Measurements from ENCODE around the gene CTNNB1.

Gene CTNNB1

GRCh38 chr3:41220906-41221677 lies 21.8 kb downstream of the CTNNB1 start:
- no peak for DNase-seq

DNA sequence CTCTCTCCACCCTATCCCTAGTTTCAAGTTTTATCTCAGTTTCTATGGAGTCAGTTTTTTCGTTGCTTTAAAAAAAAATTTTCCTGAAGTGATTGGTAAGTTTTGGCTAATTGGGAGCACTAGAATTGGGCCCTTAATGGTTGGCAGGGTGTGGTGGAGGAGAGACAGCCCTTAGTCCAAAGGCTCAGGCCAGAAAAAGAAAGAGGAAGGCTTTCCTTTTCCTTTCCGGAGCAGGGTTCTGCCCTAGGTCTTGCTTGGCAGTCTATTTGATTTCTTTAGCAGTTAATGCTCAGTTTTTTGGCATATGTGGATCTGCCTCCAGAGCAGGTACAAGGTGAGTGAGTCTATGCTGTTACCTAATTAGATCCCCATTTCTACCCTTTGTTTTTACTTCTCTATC lies 22.7 kb downstream of the CTNNB1 start:
- no peak for DNase-seq

DNA sequence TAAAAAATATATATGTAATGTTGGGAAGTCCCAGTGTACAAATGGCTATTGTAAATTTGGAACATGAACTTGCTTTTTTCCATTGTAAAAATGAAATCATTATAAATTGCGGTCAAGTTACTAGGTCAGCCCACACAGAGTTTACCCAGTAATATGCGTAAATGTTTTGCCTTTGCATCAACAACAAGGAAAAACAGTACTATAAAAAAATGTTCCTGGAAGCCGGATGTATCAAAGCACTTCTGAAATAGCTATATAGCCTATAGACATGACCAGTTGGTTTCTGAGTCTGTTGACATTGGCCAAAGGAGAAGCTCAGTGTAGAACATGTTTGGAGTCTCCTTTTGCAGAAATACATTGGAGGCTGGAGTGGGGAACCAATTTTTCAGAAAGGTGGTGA lies 23.2 kb downstream of the CTNNB1 start:
- no peak for DNase-seq

DNA sequence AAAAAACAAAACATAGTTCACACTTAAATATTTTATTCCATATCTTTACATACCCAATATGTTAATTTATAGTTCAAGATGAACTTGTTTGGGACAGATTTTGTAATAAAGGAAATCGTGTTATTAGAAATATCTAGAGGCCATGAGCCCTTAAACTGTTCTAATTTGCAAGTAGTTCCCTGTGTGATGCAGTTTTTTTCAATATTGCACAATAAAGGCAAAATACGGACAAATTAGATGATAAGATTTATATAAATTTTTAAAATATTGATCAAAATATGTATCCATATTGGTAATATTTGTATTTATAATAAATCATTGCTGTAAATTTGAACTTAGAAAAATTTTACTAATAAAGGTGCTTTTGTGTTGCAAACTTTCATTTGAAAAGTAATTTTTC lies 23.8 kb downstream of the CTNNB1 start:
- DNase-seq = no peak

GRCh38 chr3:41223691-41224090 lies 24.4 kb downstream of the CTNNB1 start:
- no peak for DNase-seq

DNA sequence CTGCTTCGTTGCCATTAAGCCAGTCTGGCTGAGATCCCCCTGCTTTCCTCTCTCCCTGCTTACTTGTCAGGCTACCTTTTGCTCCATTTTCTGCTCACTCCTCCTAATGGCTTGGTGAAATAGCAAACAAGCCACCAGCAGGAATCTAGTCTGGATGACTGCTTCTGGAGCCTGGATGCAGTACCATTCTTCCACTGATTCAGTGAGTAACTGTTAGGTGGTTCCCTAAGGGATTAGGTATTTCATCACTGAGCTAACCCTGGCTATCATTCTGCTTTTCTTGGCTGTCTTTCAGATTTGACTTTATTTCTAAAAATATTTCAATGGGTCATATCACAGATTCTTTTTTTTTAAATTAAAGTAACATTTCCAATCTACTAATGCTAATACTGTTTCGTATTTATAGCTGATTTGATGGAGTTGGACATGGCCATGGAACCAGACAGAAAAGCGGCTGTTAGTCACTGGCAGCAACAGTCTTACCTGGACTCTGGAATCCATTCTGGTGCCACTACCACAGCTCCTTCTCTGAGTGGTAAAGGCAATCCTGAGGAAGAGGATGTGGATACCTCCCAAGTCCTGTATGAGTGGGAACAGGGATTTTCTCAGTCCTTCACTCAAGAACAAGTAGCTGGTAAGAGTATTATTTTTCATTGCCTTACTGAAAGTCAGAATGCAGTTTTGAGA lies 25.0 kb downstream of the CTNNB1 start:
- DNase-seq = no peak

DNA sequence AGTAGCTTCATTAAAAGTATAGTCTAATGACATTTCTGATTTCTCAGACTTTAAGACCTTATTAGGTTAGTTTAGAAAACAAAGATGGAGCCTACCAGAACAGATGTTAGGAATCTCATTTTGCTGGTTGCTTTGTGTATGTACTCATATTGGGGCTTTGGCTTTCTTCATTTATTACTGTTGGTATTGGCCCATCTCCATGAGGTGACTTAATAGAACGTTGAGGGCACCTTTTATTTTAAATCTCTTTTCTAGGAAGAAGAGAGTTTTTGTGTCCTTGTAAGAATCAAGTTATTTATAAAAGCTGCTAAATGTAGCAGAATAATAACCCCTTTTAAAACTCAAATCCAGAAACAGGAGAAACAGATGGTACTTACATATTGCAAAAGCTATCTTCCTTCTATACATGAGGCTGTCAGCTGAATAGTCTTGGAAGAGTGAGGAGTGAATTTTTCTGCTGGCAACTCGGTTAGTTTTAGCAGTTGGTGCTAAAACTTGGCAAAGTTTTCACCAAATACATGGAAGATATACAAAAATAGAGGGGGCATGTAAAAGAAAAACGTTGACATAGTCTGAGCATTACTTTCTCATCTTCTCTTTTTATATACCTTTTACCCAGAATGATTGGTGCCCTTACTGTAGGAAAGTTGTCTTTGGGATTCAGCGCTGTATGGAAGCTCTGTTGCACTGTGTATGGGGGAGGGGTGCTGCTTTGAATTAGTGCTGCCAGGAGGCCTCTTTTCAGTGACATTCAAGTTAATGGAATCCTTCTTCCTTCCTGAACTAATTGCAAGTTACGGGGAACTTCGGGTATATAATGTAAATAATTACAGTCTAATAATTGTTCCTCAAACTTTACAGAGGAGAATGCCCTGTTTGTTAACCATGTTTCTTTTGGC lies 35.8 kb downstream of the CTNNB1 start:
- DNase-seq = no peak

GRCh38 chr3:41236228-41236627 lies 36.9 kb downstream of the CTNNB1 start:
- no peak for DNase-seq

- no peak for DNase-seq
Observed at GRCh38 chr3:41237907-41238306, 38.6 kb downstream of the CTNNB1 start.

DNA sequence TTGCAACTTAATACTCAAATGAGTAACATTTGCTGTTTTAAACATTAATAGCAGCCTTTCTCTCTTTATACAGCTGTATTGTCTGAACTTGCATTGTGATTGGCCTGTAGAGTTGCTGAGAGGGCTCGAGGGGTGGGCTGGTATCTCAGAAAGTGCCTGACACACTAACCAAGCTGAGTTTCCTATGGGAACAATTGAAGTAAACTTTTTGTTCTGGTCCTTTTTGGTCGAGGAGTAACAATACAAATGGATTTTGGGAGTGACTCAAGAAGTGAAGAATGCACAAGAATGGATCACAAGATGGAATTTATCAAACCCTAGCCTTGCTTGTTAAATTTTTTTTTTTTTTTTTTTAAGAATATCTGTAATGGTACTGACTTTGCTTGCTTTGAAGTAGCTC lies 40.3 kb downstream of the CTNNB1 start:
- no peak for DNase-seq

DNA sequence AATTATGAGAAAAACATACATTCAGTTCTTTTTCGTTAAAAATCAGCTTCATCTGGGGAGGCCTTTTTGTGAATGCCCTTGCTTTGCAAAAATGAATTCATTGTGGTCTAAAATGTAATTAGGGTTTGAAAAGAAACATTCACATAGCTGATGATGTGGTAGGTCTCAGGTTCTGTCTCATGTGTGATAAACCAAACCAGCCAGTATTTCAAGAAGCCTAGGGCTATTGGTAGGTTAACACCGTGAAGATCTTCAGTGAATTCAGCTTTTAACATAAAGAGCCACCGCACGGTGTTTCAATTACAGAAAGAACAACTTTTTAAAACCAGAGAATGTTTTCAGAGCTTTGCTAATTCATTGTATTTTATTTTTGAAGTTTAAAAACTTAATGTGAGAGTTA lies 41.9 kb downstream of the CTNNB1 start:
- no peak for DNase-seq

DNA sequence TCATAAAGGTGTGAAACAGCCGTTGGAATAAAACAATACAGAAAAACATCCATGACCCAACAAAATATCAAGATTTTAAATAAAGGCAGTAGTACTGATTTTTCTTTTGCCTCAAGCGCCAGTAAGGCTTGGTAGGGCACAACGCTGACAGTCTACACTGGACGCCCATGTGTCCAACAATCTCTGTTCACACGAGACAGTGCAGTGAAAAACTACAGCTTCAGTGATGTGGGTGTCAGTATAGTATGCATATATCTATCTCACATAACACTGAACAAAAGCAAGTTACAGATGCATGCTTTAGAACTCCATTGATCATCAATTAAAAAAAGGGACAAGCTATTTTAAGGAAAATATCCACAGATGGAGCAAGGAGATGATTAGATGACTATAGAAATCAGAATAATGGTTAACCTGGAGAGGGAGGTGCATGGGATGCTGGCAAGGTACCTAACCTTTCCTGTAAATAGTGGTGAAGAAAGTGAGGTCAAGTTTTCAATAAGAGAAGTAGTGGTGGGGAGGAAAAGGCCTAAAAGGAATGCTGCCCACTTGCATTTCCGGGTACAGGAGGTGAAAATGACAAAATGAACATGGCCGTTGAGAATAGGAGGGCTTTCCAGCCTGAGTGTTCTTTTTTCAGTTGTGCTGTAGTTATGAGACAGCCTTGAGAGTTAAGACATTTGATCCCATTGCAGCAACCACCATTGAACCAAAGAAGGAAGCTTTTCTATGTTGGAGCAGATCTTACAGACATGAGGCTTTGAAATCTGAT lies 42.7 kb downstream of the CTNNB1 start:
- no peak for DNase-seq

GRCh38 chr3:41243183-41243582 lies 43.9 kb downstream of the CTNNB1 start:
- no peak for DNase-seq

DNA sequence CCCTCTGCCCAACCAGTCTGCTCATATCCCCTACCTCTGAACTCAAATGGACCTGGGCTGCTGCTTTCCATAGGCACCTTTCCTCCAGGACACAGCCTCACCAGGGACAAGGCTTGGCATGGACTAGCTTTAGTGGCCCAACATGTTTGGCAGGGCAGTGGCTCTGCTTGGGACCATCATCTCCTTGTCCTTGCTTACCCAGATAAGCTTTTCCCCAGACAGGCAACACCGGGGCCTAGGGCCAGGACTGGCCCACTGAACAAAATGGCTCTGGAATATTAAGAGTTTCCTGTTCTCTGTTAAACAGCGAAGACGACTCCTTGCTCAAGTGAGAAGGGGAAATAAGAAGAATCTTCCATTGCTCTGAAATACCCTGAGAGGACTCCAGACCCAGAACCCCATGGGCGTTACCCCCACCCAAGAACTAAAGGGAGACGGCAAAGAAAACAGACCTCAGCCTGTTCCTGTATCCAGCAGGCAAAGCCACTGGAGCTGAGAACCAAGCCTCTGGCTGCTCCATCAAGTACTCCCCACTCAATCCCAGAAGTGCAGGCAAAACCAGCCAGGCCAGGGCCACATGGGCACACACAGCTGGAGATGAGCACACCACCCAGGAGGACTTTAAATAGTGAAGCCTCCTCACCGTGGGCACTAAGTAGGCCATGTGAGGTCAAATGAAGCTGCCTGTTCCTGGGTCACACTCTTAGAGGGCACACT lies 45.5 kb downstream of the CTNNB1 start:
- DNase-seq = no peak

GRCh38 chr3:41247055-41248004 lies 48.0 kb downstream of the CTNNB1 start:
- DNase-seq = no peak

DNA sequence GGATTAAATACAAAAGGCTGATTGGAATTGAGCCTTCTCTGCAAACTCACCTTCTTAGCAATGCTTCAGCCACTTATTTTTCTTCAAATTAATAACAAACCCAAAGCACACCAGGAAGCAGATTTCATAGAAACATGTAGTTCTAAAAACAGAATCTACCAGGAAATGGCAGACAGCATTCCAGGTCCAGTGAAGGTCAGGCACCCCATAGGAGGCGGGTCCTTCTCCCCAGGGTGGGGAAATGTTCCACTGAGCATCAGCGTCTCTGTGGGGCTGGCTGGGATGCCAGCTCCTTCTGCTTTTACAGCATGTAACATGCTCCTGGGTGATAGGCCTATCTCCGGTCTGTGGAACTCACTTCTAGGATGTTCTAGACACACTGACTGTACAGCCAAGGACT lies 49.2 kb downstream of the CTNNB1 start:
- DNase-seq = no peak

DNA sequence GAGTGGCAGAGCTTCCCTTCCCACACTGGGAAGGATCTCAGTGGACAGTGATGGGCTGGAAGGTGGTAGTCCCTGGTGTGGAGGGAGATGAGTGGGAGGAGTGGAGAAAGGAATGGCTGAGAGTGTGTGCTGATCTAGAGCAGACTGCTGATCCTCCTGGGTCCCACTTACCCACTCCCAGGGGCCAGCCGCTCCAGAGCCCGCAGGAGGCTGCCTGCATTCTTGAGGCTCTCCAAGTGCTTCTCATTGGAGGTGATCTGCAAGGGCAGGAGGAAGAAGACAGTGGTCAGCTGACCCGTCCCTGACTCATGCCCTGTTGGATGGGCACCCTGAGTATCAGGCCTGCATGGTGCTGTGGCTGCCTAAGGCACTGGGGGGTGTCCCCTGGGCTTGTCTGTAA lies 50.0 kb downstream of the CTNNB1 start:
- no peak for DNase-seq

- no peak for DNase-seq
Observed at GRCh38 chr3:41250825-41251224, 51.5 kb downstream of the CTNNB1 start.

DNA sequence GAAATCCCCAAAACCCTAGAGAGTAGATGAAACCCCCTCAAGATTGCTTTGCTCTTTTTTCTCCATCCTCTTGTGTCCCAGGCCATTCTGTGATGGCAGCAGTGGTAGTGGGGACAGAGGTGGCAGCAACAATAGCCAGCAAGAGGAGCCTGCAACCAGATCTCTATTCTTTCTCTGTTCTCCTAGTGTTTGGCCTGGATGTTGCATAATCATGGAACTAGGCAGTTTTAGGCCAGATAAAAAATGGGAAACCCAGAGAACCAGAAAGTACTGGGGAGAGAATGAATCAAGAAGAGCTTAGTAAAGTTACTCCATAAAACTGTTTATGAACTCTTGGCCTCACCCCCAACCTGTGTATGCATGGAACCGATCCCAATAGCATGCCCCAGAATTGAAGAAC lies 52.3 kb downstream of the CTNNB1 start:
- no peak for DNase-seq

- no peak for DNase-seq
Observed at GRCh38 chr3:41258239-41258800, 59.0 kb downstream of the CTNNB1 start.

Measured in NCI-H146 (cell line).